HepG2 (cell line): ENCODE results near the gene RBBP9. TPM values are rescaled to one million over a fixed set of nuclear protein-coding genes. Genes with fewer than 3 reads are reported as not detected.
A peak's percentile ranks its signal among the peaks of the same experiment; 100 is the strongest.

Source experiments
- E2F1 ChIP-seq: sonication (generic); formaldehyde crosslinking; IDR thresholded peaks from 2 replicates; pipeline ENCODE4 v1.5.0; 2020; ENCODE audit warnings: missing genetic modification reagents
- HNRNPH1 ChIP-seq: fragments of 200-400 bp; formaldehyde crosslinking; optimal IDR thresholded peaks from 2 replicates; pipeline ENCODE3; 2017; ENCODE audit warnings: mild to moderate bottlenecking, low read depth, low read length
- KIAA2018 ChIP-seq: sonication (generic); formaldehyde crosslinking; IDR thresholded peaks from 2 replicates; pipeline ENCODE4 v1.5.0; 2020; ENCODE audit warnings: mild to moderate bottlenecking, missing genetic modification reagents, borderline replicate concordance
- KLF11 ChIP-seq: IDR thresholded peaks from 2 replicates; pipeline ENCODE4 v1.6.1; 2016; ENCODE audit warnings: missing compliant biosample characterization
- NFIB ChIP-seq: sonication (generic); formaldehyde crosslinking; IDR thresholded peaks from 2 replicates; pipeline ENCODE4 v1.9.0; 2021; ENCODE audit warnings: missing genetic modification reagents, mild to moderate bottlenecking, borderline replicate concordance
- NFRKB ChIP-seq: fragments of 450-650 bp; IDR thresholded peaks from 2 replicates; pipeline ENCODE4 v1.6.1; 2017
- NKX3-1 ChIP-seq: sonication (generic); formaldehyde crosslinking; IDR thresholded peaks from 2 replicates; pipeline ENCODE4 v1.5.0; 2020; ENCODE audit warnings: missing genetic modification reagents
- POLR2AphosphoS2 ChIP-seq: IDR thresholded peaks from 2 replicates; pipeline ENCODE4 v1.6.1; 2011; ENCODE audit warnings: low read depth, low read length, improper control_type of control experiment
- SAP130 ChIP-seq: IDR thresholded peaks from 2 replicates; pipeline ENCODE4 v1.6.1; 2016; ENCODE audit warnings: low read depth
- THAP11 ChIP-seq: IDR thresholded peaks from 2 replicates; pipeline ENCODE4 v1.6.1; 2016; ENCODE audit warnings: missing biosample characterization, missing genetic modification reagents
- ZHX1 ChIP-seq: sonication (generic); formaldehyde crosslinking; IDR thresholded peaks from 2 replicates; pipeline ENCODE4 v1.8.1; 2022; ENCODE audit warnings: low read depth, mild to moderate bottlenecking, missing genetic modification reagents
- ZNF180 ChIP-seq: sonication (generic); formaldehyde crosslinking; IDR thresholded peaks from 2 replicates; pipeline ENCODE4 v1.4.0; 2020; ENCODE audit warnings: low read depth, missing genetic modification reagents, borderline replicate concordance
- ZNF589 ChIP-seq: sonication (generic); formaldehyde crosslinking; conservative IDR thresholded peaks from 2 replicates; pipeline ENCODE4 v1.8.0; 2022; ENCODE audit warnings: mild to moderate bottlenecking, moderate library complexity, missing genetic modification reagents
- ZNF768 ChIP-seq: sonication (generic); formaldehyde crosslinking; IDR thresholded peaks from 2 replicates; pipeline ENCODE4 v1.4.0; 2020; ENCODE audit warnings: missing genetic modification reagents
- polyA plus RNA-seq, 8 experiments: library from polyadenylated mRNA; depleted of rRNA in 3 of 8; stranded (reverse) in 7 of 8; unstranded in 1 of 8; fragments of >200 nt; fragmentation: Illumina TruSeq in 4 of 8; extraction: Trizol in 4 of 8; gene quantifications; 2 replicates each; pipeline versions ENCODE4 v1.2.1 to v1.2.3, GENCODE V29; 2011 to 2016; ENCODE audit warnings: low read depth in 4 of 8, missing spikeins in 1 of 8, mixed read lengths in 1 of 8; ENCODE audit not compliant: insufficient read depth in 1 of 8
- total RNA-seq, 5 experiments: library from RNA; depleted of rRNA; stranded (reverse); fragments of >200 nt; fragmentation: Illumina TruSeq; extraction: Trizol; gene quantifications; 2 replicates each; pipeline ENCODE4 v1.2.3, GENCODE V29; 2016; ENCODE audit warnings: low read depth in 1 of 5

RBBP9 gene
- total and polyA plus RNA-seq, 2 of the 13 experiments (the other 11 are each of a cell fraction or from before 2014, with no cell fraction given) = 28.0 to 56.3 TPM

- TF ChIP-seq KIAA2018 (CRISPR knock-in tag) (0 out of 2 replicates have a peak, but pooled peaks have one; percentile 90), ZNF768 (peak; percentile 75; the same call in 1 of the 2 replicates), NFIB (CRISPR knock-in tag) (no peak), THAP11 (CRISPR knock-in tag) (peak; percentile 97), POLR2AphosphoS2 (no peak), HNRNPH1 (no peak), SAP130 (peak; percentile 98), ZNF589 (CRISPR knock-in tag) (no peak), E2F1 (peak; percentile 79), ZHX1 (no peak), KLF11 (CRISPR knock-in tag) (peak; percentile 76), NFRKB (no peak), NKX3-1 (peak; percentile 64; the same call in 1 of the 2 replicates), ZNF180 (CRISPR knock-in tag) (0 out of 2 replicates have a peak, but pooled peaks have one; percentile 47)
Observed at GRCh38 chr20:18466894-18467730, 29.9 kb downstream of the RBBP9 start, which contains the start of the genes DZANK1 and POLR3F (continued).
